Measurements from ENCODE around the gene GFRA1. TPM values are rescaled to one million over a fixed set of nuclear protein-coding genes. Genes with fewer than 3 reads are reported as not detected.
"Not testable (repeated sequence)": the region's sequence is repeated elsewhere in the genome, so short reads cannot be mapped to it uniquely, and the experiment has no call there.

Gene GFRA1
- total RNA-seq, 4 donors from 2014 or later: 1.8 to 21.4 (median 12.1) TPM

DNA sequence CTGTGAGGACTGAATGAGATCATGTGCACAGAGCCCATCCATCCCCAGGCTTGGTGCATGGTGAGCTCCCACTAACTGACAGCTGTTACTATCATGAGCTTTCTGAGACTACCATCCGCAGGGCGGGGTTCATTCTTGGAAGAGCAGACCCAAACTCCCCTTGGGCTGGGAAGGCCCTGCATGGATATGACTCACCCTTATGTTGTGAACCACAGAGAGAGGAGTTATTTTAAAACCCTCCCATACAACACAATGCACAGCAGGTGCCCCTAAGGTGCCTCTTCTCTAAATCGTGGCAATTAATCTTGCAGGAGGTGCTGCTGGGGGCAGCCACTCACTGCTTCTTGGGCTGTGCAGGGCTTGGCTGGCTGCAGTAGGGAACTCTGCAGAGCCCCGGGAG, 219.1 kb downstream of the GFRA1 start:
- no peak for DNase-seq
- H3K9me3 ChIP-seq: no peaks in the 10 kb centered on the region
- no peaks in the 10 kb centered on the region for H3K36me3 ChIP-seq
- H3K27me3 ChIP-seq: no peaks in the 10 kb centered on the region
- no peak overlapping the region for H3K4me3 ChIP-seq
- no peak overlapping the region for H3K27ac ChIP-seq
- TF ChIP-seq POLR2A (IDR thresholded peaks at IDR 0.05): no peak
- no peak for TF ChIP-seq CTCF (IDR thresholded peaks at IDR 0.05)
- no peaks in the 10 kb centered on the region for H3K4me1 ChIP-seq

- not testable (repeated sequence) for H3K4me1 ChIP-seq, H3K27ac ChIP-seq, DNase-seq, H3K27me3 ChIP-seq, H3K36me3 ChIP-seq, H3K4me3 ChIP-seq, H3K9me3 ChIP-seq
Observed at GRCh38 chr10:116053009-116053730, 219.8 kb downstream of the GFRA1 start.

GRCh38 chr10:116052522-116052921, 220.5 kb downstream of the GFRA1 start:
- DNase-seq, H3K36me3 ChIP-seq, H3K4me3 ChIP-seq, H3K27ac ChIP-seq, H3K9me3 ChIP-seq, H3K4me1 ChIP-seq, H3K27me3 ChIP-seq: not testable (repeated sequence)

- TF ChIP-seq CTCF (IDR thresholded peaks at IDR 0.05) (no peak), POLR2A (IDR thresholded peaks at IDR 0.05) (no peak)
- H3K4me3 ChIP-seq: no peak overlapping the region
- no peak for DNase-seq
- H3K9me3 ChIP-seq: no peaks in the 10 kb centered on the region
- no peaks in the 10 kb centered on the region for H3K4me1 ChIP-seq
- H3K36me3 ChIP-seq: no peaks in the 10 kb centered on the region
- no peaks in the 10 kb centered on the region for H3K27me3 ChIP-seq
- no peak overlapping the region for H3K27ac ChIP-seq
Observed at GRCh38 chr10:116049974-116050304, 223.1 kb downstream of the GFRA1 start.

- no peak overlapping the region for H3K4me3 ChIP-seq
- no peaks in the 10 kb centered on the region for H3K27me3 ChIP-seq
- no peak for TF ChIP-seq CTCF (IDR thresholded peaks at IDR 0.05)
- TF ChIP-seq POLR2A (IDR thresholded peaks at IDR 0.05): no peak
- no peaks in the 10 kb centered on the region for H3K4me1 ChIP-seq
- no peaks in the 10 kb centered on the region for H3K36me3 ChIP-seq
- no peaks in the 10 kb centered on the region for H3K9me3 ChIP-seq
- DNase-seq: no peak
- no peak overlapping the region for H3K27ac ChIP-seq
Observed at GRCh38 chr10:116049158-116049973, 223.6 kb downstream of the GFRA1 start.

DNA sequence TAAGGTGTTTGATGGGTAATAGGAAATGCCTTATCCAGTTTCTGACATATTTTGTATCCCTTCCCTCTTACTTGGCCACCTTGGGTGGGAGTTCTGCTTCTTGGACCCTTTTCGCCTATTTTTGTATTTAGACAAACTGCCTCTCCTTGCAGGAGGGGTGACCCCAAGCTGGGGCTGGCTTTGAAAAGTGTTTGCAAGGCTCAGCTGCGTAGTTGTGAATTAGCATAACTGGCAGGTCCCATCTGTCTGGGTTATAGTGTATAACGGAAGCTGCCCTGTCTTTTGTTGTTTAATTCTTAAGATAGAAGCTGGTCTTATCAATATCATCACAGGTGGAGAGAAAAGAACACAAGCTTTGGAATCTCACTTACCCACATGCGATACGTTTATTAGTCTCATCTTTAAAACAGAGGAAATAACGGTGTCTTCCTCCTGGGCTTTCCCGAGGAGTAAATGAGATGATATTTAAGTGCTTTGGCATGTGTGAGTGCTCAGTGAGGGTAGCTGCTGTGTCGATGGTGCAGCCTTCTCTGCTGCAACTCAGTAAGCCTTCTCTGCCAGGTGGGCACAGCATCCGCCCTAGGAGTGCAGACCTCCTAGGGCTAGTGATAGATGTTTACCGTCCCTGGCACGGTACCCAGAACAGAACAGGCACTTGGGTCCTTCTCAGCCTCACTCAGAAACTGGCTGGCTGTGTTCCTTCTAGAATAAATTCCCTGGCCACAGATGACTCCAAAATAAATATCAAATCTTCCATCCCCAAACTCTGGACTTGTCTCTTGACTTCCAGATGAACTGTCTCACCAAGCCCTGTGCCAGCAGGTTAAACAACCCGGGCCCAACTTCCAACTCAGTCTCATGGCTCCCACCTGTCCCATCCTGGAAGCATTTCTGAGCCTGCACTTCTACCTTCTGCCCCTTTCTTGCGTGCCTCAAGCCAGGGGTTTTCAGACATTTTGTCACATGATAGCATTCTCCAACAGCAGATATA, 227.3 kb downstream of the GFRA1 start:
- H3K9me3 ChIP-seq: no peaks in the 10 kb centered on the region
- H3K27me3 ChIP-seq: no peaks in the 10 kb centered on the region
- H3K4me1 ChIP-seq: no peaks in the 10 kb centered on the region
- H3K36me3 ChIP-seq: no peaks in the 10 kb centered on the region
- no peak for TF ChIP-seq CTCF (IDR thresholded peaks at IDR 0.05)
- no peak for TF ChIP-seq POLR2A (IDR thresholded peaks at IDR 0.05)
- H3K27ac ChIP-seq: no peak overlapping the region
- no peak overlapping the region for H3K4me3 ChIP-seq
- no peak for DNase-seq

Measured in Peyer's patch (tissue), 4 donors.